ENCODE data around the gene CALN1.

CALN1 gene

GRCh38 chr7:72321637-72322036 is 90.5 kb downstream of the CALN1 start:
- DNase-seq: no peak

GRCh38 chr7:72321081-72321480 is 91.1 kb downstream of the CALN1 start:
- DNase-seq: no peak

- no peak for DNase-seq
Observed at GRCh38 chr7:72317341-72317740, 94.8 kb downstream of the CALN1 start.

- DNase-seq: no peak
Observed at GRCh38 chr7:72316148-72316547, 96.0 kb downstream of the CALN1 start.

- DNase-seq: no peak
Observed at GRCh38 chr7:72313906-72314305, 98.2 kb downstream of the CALN1 start.

GRCh38 chr7:72310301-72310700 is 101.8 kb downstream of the CALN1 start:
- no peak for DNase-seq

- DNase-seq: no peak
Observed at GRCh38 chr7:72309476-72309875, 102.7 kb downstream of the CALN1 start.

- no peak for DNase-seq
Observed at GRCh38 chr7:72308986-72309385, 103.2 kb downstream of the CALN1 start.

GRCh38 chr7:72307566-72307965 is 104.6 kb downstream of the CALN1 start:
- DNase-seq: no peak

GRCh38 chr7:72298912-72299311 is 113.2 kb downstream of the CALN1 start:
- DNase-seq: no peak

GRCh38 chr7:72298091-72298490 is 114.0 kb downstream of the CALN1 start:
- DNase-seq: no peak

- DNase-seq: no peak
Observed at GRCh38 chr7:72297636-72298035, 114.5 kb downstream of the CALN1 start.

- no peak for DNase-seq
Observed at GRCh38 chr7:72292794-72293193, 119.3 kb downstream of the CALN1 start.

- DNase-seq: no peak
Observed at GRCh38 chr7:72292118-72292517, 120.0 kb downstream of the CALN1 start.

- no peak for DNase-seq
Observed at GRCh38 chr7:72286519-72286918, 125.6 kb downstream of the CALN1 start.

- DNase-seq: no peak
Observed at GRCh38 chr7:72283309-72283708, 128.8 kb downstream of the CALN1 start.

GRCh38 chr7:72281308-72281707 is 130.8 kb downstream of the CALN1 start:
- DNase-seq: no peak

- DNase-seq: no peak
Observed at GRCh38 chr7:72279203-72279602, 132.9 kb downstream of the CALN1 start.

GRCh38 chr7:72278550-72278949 is 133.6 kb downstream of the CALN1 start:
- no peak for DNase-seq

GRCh38 chr7:72275382-72276070 is 136.6 kb downstream of the CALN1 start:
- DNase-seq: no peak

- no peak for DNase-seq
Observed at GRCh38 chr7:72272479-72272878, 139.7 kb downstream of the CALN1 start.

GRCh38 chr7:72268796-72269195 is 143.3 kb downstream of the CALN1 start:
- no peak for DNase-seq

- no peak for DNase-seq
Observed at GRCh38 chr7:72268090-72268489, 144.0 kb downstream of the CALN1 start.

GRCh38 chr7:72267291-72267800 is 144.8 kb downstream of the CALN1 start:
- no peak for DNase-seq

GRCh38 chr7:72266771-72267170 is 145.4 kb downstream of the CALN1 start:
- no peak for DNase-seq
